IMR-90 (cell line): ENCODE measurements around the gene AIP.

Source experiments
- BHLHE40 ChIP-seq: fragments of 150-350 bp; IDR thresholded peaks from 2 replicates; pipeline ENCODE4 v1.6.1; 2016; ENCODE audit warnings: mild to moderate bottlenecking, low read depth, low read length
- CEBPB ChIP-seq: IDR thresholded peaks from 2 replicates; pipeline ENCODE4 v1.6.1; 2012; ENCODE audit warnings: low read depth, low read length, improper control_type of control experiment
- MXI1 ChIP-seq: IDR thresholded peaks from 2 replicates; pipeline ENCODE4 v1.6.1; 2012; ENCODE audit warnings: low read depth, mild to moderate bottlenecking, low read length, moderate library complexity, borderline replicate concordance
- POLR2A ChIP-seq: IDR thresholded peaks from 2 replicates; pipeline ENCODE4 v1.6.1; 2012; ENCODE audit warnings: mild to moderate bottlenecking, low read depth, low read length
- RAD21 ChIP-seq: IDR thresholded peaks from 2 replicates; pipeline ENCODE4 v1.6.1; 2012; ENCODE audit warnings: low read length, improper control_type of control experiment
- RCOR1 ChIP-seq: IDR thresholded peaks from 2 replicates; pipeline ENCODE4 v1.6.1; 2012; ENCODE audit warnings: mild to moderate bottlenecking, low read length, improper control_type of control experiment; ENCODE audit not compliant: insufficient replicate concordance
- RFX5 ChIP-seq: IDR thresholded peaks from 2 replicates; pipeline ENCODE4 v1.8.0; 2012; ENCODE audit warnings: low read depth, mild to moderate bottlenecking, low read length, moderate library complexity
- SMC3 ChIP-seq: fragments of 150-350 bp; IDR thresholded peaks from 2 replicates; pipeline ENCODE4 v1.6.1; 2016; ENCODE audit warnings: low read depth, mild to moderate bottlenecking, antibody characterized with exemption, low read length, moderate library complexity
- TF ChIP-seq, protein P1 (sequence below): fragments of 150-350 bp; IDR thresholded peaks from 2 replicates; pipeline ENCODE4 v1.6.1; 2017; ENCODE audit warnings: mild to moderate bottlenecking, antibody characterized with exemption, low read length, low read depth
- TF ChIP-seq, protein P2 (sequence below): conservative IDR thresholded peaks from 2 replicates; pipeline ENCODE4 v1.5.1; 2012; ENCODE audit warnings: mild to moderate bottlenecking, low read depth, low read length, improper control_type of control experiment
- TF ChIP-seq, protein P3 (sequence below): fragments of 150-350 bp; IDR thresholded peaks from 2 replicates; pipeline ENCODE4 v1.6.1; 2016; ENCODE audit warnings: low read depth, mild to moderate bottlenecking, low read length, moderate library complexity, borderline replicate concordance

DNA sequence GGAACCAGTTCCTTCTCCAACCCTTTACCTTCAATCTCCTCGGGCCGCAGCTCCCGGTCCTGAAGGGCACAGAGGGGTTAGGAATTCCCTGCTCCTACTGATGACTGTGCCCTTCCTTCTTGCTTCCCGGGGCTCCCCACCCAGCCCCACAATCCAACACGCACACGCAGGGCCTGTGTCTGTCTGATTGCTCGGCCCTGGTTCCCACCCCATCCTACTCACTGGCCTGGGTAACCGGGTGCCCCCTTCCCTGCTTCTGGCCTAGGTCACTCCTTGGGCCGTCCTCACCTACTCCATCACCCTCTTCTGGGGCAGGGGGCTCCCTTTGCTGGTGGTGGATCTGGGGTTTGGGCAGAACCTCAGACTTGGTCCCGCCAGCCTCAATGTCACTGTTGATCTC lies 39.1 kb downstream of the AIP start:
- TF ChIP-seq, protein P1, sequence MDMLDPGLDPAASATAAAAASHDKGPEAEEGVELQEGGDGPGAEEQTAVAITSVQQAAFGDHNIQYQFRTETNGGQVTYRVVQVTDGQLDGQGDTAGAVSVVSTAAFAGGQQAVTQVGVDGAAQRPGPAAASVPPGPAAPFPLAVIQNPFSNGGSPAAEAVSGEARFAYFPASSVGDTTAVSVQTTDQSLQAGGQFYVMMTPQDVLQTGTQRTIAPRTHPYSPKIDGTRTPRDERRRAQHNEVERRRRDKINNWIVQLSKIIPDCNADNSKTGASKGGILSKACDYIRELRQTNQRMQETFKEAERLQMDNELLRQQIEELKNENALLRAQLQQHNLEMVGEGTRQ: no peak
- TF ChIP-seq RCOR1 (no peak), POLR2A (no peak), MXI1 (no peak), RAD21 (no peak), RFX5 (no peak), BHLHE40 (no peak), SMC3 (no peak), CEBPB (no peak)
- TF ChIP-seq, protein P2, sequence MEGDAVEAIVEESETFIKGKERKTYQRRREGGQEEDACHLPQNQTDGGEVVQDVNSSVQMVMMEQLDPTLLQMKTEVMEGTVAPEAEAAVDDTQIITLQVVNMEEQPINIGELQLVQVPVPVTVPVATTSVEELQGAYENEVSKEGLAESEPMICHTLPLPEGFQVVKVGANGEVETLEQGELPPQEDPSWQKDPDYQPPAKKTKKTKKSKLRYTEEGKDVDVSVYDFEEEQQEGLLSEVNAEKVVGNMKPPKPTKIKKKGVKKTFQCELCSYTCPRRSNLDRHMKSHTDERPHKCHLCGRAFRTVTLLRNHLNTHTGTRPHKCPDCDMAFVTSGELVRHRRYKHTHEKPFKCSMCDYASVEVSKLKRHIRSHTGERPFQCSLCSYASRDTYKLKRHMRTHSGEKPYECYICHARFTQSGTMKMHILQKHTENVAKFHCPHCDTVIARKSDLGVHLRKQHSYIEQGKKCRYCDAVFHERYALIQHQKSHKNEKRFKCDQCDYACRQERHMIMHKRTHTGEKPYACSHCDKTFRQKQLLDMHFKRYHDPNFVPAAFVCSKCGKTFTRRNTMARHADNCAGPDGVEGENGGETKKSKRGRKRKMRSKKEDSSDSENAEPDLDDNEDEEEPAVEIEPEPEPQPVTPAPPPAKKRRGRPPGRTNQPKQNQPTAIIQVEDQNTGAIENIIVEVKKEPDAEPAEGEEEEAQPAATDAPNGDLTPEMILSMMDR: no peak
- TF ChIP-seq, protein P3, sequence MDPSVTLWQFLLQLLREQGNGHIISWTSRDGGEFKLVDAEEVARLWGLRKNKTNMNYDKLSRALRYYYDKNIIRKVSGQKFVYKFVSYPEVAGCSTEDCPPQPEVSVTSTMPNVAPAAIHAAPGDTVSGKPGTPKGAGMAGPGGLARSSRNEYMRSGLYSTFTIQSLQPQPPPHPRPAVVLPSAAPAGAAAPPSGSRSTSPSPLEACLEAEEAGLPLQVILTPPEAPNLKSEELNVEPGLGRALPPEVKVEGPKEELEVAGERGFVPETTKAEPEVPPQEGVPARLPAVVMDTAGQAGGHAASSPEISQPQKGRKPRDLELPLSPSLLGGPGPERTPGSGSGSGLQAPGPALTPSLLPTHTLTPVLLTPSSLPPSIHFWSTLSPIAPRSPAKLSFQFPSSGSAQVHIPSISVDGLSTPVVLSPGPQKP: no peak
